Hepatocyte (in vitro differentiated cells): ENCODE results near the gene SORBS2. TPM values are rescaled to one million over a fixed set of nuclear protein-coding genes. Genes with fewer than 3 reads are reported as not detected.

Experiments used
- DNase-seq: peaks from one replicate; pipeline ENCODE4 v3.0.0-alpha.2; 2016; ENCODE audit warnings: low spot score
- H2AFZ ChIP-seq: fragments of 200-600 bp; sonication (generic); 2 replicates; pipeline ENCODE4 v1.6.0; 2016; ENCODE audit warnings: antibody characterized with exemption, mild to moderate bottlenecking
- H3K27ac ChIP-seq: fragments of 200-600 bp; sonication (generic); 2 replicates; pipeline ENCODE4 v1.5.1; 2016; ENCODE audit warnings: mild to moderate bottlenecking
- H3K27me3 ChIP-seq: fragments of 200-600 bp; sonication (generic); 2 replicates; pipeline ENCODE4 v1.6.1; 2016
- H3K36me3 ChIP-seq: fragments of 200-600 bp; sonication (generic); replicated peaks from 2 replicates; pipeline ENCODE4 v1.5.1; 2016; ENCODE audit warnings: low read depth; ENCODE audit not compliant: insufficient read depth
- H3K4me1 ChIP-seq: fragments of 200-600 bp; sonication (generic); 2 replicates; pipeline ENCODE4 v1.5.1; 2016; ENCODE audit warnings: mild to moderate bottlenecking, moderate library complexity; ENCODE audit not compliant: insufficient read depth
- H3K4me2 ChIP-seq: fragments of 200-600 bp; sonication (generic); 2 replicates; pipeline ENCODE4 v1.6.0; 2016
- H3K4me3 ChIP-seq: fragments of 200-600 bp; sonication (generic); 2 replicates; pipeline ENCODE4 v1.5.1; 2016; ENCODE audit warnings: mild to moderate bottlenecking
- H3K79me2 ChIP-seq: fragments of 200-600 bp; sonication (generic); 2 replicates; pipeline ENCODE4 v1.6.0; 2017; ENCODE audit warnings: mild to moderate bottlenecking
- H3K9me2 ChIP-seq: fragments of 200-600 bp; sonication (generic); replicated peaks from 2 replicates; pipeline ENCODE4 v1.6.0; 2017; ENCODE audit warnings: mild to moderate bottlenecking; ENCODE audit not compliant: insufficient read depth
- H3K9me3 ChIP-seq: fragments of 200-600 bp; sonication (generic); 2 replicates; pipeline ENCODE4 v1.5.1; 2016; ENCODE audit warnings: low read depth, mild to moderate bottlenecking
- H4K20me1 ChIP-seq: fragments of 200-600 bp; sonication (generic); 2 replicates; pipeline ENCODE4 v1.6.0; 2016; ENCODE audit warnings: mild to moderate bottlenecking; ENCODE audit not compliant: insufficient read depth, poor library complexity, severe bottlenecking
- EZH2 ChIP-seq: fragments of 200-600 bp; sonication (generic); IDR thresholded peaks from 2 replicates; pipeline ENCODE4 v1.6.1; 2016; ENCODE audit warnings: antibody characterized with exemption, mild to moderate bottlenecking, borderline replicate concordance
- EZH2phosphoT487 ChIP-seq: fragments of 200-600 bp; sonication (generic); IDR thresholded peaks from one replicate; pipeline ENCODE4 v1.6.1; 2018; ENCODE audit warnings: antibody characterized with exemption, mild to moderate bottlenecking, low read depth, moderate library complexity; ENCODE audit not compliant: unreplicated experiment, severe bottlenecking
- WGBS: methylation state at CpG from one replicate; pipeline ENCODE4 v1.1.6; 2016; ENCODE audit warnings: low lambda C conversion rate; ENCODE audit errors: missing lambda C conversion rate; 5-methylcytosine and 5-hydroxymethylcytosine counted together
- polyA plus RNA-seq: library from polyadenylated mRNA; unstranded; fragments of >200 nt; fragmentation: Nextera tagmentation; extraction: Ambion mirVana; gene quantifications from 2 replicates; pipeline ENCODE4 v1.2.1, GENCODE V29; 2016
- total RNA-seq: library from RNA; depleted of rRNA; stranded (reverse); fragments of >200 nt; gene quantifications from 2 replicates; pipeline ENCODE4 v1.2.3, GENCODE V29; 2014
- TF ChIP-seq, protein P1 (sequence below): fragments of 200-600 bp; sonication (generic); IDR thresholded peaks from 2 replicates; pipeline ENCODE4 v1.5.1; 2016; ENCODE audit warnings: antibody characterized with exemption, mild to moderate bottlenecking; ENCODE audit not compliant: poor library complexity

Gene SORBS2
- total and polyA plus RNA-seq, 2 experiments from 2014 or later: 43.4 to 52.1 TPM

DNA sequence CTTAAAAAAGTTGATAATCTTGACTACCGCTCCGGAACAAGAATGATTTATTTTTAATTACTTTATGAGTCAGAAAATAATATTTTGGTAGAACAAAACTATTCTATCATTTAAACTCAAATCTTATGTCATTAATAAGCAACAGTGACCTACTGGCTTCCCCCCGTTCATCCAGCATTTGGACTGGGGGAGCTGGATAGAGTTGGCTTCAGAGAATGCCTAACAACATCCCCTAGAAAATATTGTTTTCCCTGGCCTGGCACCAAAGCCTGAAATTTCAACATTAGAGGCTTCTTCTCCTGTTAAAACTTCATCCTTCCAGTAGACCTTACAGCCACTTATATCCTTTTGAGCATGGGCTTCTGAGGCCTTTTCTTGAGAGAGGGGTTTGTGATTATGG lies 221.0 kb downstream of the SORBS2 start:
- H3K27ac ChIP-seq: no peak overlapping the region

DNA sequence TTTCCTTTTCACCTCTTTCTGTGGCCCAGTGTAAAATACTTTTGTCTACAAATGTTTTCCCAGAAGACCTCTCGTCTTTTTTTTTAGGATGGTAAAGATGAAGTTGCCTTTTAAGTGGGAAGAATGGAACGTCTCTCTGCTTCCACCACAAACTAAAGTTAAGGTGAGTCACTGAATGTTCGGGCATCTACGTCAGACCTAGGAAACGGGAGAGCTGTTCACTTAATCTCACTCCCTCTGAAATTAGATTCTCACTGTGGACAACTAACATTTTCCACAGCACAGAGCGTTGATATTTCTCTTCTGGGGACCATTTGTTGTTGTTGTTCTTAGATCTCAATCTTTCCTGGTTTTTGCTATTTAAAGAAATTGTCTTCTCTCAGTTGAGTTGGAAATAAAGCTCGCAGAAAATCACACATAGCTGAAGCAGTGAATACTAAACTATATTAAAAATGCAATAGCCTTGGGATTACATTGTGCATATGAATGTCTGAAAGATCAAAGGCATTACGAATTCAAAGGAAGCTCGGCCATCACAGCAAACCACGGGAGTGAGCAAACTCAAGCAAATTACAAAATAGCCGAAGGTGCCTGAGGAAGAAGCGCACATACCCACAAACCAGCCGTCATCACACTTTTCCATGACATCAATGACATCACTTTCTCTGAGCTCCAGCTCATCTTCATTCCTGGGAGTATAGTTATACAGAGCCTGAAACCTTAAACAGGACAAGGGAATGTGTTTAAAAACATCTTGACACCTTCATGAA lies 222.7 kb downstream of the SORBS2 start:
- DNase-seq: no peak
- Histone ChIP-seq H3K36me3 (no peaks in the 10 kb centered on the region), H2AFZ (no peak overlapping the region), H3K9me2 (no peaks in the 10 kb centered on the region), H3K79me2 (no peaks in the 10 kb centered on the region), H3K4me3 (no peak overlapping the region), H3K9me3 (no peaks in the 10 kb centered on the region), H3K4me1 (no peaks in the 10 kb centered on the region), H3K27me3 (no peaks in the 10 kb centered on the region), H3K27ac (peak overlapping the region; percentile 11), H3K4me2 (no peak overlapping the region), H4K20me1 (no peaks in the 10 kb centered on the region)
- TF ChIP-seq EZH2phosphoT487 (no peak), EZH2 (no peak)
- TF ChIP-seq, protein P1, sequence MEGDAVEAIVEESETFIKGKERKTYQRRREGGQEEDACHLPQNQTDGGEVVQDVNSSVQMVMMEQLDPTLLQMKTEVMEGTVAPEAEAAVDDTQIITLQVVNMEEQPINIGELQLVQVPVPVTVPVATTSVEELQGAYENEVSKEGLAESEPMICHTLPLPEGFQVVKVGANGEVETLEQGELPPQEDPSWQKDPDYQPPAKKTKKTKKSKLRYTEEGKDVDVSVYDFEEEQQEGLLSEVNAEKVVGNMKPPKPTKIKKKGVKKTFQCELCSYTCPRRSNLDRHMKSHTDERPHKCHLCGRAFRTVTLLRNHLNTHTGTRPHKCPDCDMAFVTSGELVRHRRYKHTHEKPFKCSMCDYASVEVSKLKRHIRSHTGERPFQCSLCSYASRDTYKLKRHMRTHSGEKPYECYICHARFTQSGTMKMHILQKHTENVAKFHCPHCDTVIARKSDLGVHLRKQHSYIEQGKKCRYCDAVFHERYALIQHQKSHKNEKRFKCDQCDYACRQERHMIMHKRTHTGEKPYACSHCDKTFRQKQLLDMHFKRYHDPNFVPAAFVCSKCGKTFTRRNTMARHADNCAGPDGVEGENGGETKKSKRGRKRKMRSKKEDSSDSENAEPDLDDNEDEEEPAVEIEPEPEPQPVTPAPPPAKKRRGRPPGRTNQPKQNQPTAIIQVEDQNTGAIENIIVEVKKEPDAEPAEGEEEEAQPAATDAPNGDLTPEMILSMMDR: no peak
- WGBS: 79% methylated on average over 13 of the region's 13 CpGs

More for the DNA sequence above, 221.0 kb downstream of the SORBS2 start:
- no peaks in the 10 kb centered on the region for H3K79me2 ChIP-seq
- no peaks in the 10 kb centered on the region for H3K9me3 ChIP-seq
- no peaks in the 10 kb centered on the region for H3K9me2 ChIP-seq
- 95% methylated on average over 3 of the region's 3 CpGs for WGBS
- H4K20me1 ChIP-seq: no peaks in the 10 kb centered on the region
- DNase-seq: no peak
- H3K4me2 ChIP-seq: no peak overlapping the region
- no peaks in the 10 kb centered on the region for H3K4me1 ChIP-seq
- no peaks in the 10 kb centered on the region for H3K36me3 ChIP-seq
- H2AFZ ChIP-seq: no peak overlapping the region
- TF ChIP-seq, protein P1: no peak
- H3K4me3 ChIP-seq: no peak overlapping the region
- H3K27me3 ChIP-seq: no peaks in the 10 kb centered on the region

DNA sequence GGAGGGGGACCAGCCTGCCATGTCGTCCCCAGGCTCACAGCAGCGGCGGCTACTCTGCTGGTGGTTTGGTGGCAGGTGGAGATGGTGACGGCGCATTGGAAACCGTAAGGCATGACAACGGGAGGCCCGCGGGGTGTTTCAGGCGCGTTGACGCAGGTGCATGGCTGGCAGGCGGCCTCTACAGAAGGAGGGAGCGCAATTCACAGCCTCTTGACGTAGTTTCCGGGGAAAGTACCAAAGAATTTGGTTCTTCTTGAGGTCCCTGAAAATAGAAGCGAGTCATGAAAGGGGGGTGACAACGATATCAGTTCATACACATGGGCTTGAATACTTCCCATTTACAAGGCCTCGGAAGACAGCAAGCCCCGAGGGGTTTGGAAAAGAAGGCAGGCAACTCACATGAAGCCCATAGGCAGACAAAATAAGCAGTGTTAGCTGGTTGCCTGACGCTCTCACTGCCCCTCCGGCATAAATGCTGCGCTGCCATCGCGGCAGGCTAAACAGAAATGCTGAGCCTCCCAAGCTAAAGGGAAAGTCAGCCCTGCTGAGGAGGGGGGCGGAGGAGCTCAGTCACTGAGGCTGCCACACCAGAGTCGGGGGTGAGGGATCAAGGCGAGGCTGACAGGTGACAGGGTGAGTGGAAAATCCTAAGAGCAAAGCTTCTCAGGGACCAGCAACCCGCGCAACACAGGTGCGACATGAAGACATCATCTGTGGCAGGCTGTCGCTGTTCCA lies 224.4 kb downstream of the SORBS2 start:
- Histone ChIP-seq H3K36me3 (no peaks in the 10 kb centered on the region), H3K79me2 (no peaks in the 10 kb centered on the region), H3K27ac (no peak overlapping the region), H3K4me1 (no peaks in the 10 kb centered on the region), H3K9me2 (no peaks in the 10 kb centered on the region), H3K27me3 (no peaks in the 10 kb centered on the region), H3K9me3 (no peaks in the 10 kb centered on the region), H3K4me2 (peak overlapping the region; percentile 59), H2AFZ (peak overlapping the region; percentile 36), H3K4me3 (no peak overlapping the region), H4K20me1 (no peaks in the 10 kb centered on the region)
- 40% methylated on average over 32 of the region's 32 CpGs for WGBS
- DNase-seq: no peak
- TF ChIP-seq, protein P1: no peak
- no peak for TF ChIP-seq EZH2
- no peak for TF ChIP-seq EZH2phosphoT487
